ENCODE data around the gene ZNF689.
"Not testable (repeated sequence)": the region's sequence is repeated elsewhere in the genome, so short reads cannot be mapped to it uniquely, and the experiment has no call there.

ZNF689 gene

DNA sequence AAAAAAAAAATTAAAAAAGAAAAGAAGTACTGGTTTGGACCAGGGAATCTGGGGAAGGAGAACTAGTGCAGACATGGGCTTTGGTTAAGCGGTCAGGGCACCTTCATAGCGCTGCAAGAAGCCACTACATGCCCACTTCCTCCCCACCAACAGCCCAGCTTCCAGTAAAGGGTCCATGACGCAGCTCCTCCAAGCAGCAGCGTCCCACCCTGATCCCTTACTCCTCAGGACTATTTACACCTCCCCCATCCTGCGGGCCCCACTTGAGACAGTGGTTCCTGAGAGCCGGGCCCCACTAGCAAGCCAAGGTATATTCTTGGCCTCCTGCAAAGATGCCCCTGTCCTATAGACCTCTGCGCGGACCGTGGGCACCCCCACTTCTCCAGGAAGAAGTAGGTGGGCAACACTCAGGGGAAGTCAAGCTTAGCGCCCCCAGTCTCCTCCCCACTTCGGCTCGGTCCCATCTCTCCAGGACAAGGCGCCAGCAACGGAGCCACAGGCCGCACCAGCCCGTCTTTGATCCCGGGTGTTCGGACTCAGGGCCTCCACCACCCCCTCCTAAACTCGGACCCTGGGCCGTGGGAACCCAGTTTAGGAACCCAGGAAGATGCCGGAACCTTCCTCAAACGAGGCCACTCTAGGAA is 39.7 kb upstream of the ZNF689 start:
- no peak for DNase-seq (ENCODE audit: low read depth)
- peak overlapping the region; percentile 57 for H3K4me3 ChIP-seq (ENCODE audit: low read length)
- TF ChIP-seq, protein P1, sequence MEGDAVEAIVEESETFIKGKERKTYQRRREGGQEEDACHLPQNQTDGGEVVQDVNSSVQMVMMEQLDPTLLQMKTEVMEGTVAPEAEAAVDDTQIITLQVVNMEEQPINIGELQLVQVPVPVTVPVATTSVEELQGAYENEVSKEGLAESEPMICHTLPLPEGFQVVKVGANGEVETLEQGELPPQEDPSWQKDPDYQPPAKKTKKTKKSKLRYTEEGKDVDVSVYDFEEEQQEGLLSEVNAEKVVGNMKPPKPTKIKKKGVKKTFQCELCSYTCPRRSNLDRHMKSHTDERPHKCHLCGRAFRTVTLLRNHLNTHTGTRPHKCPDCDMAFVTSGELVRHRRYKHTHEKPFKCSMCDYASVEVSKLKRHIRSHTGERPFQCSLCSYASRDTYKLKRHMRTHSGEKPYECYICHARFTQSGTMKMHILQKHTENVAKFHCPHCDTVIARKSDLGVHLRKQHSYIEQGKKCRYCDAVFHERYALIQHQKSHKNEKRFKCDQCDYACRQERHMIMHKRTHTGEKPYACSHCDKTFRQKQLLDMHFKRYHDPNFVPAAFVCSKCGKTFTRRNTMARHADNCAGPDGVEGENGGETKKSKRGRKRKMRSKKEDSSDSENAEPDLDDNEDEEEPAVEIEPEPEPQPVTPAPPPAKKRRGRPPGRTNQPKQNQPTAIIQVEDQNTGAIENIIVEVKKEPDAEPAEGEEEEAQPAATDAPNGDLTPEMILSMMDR (conservative IDR thresholded peaks at IDR 0.05; ENCODE audit: low read length), result no peak

DNA sequence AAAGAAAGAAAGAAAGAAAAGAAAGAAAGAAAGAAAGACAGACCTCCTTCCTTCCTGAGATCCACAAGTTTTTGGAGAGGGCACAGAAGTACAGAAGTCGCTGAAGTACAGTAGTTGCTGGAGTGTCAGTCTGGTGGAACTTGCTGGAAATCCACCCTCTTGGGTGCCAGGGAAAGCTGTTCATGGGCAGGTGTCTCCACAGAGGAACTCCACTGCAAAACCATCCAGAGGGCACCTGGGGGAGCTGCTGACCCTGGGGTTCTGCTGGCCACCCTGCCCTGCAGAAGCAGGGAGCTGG is 37.0 kb upstream of the ZNF689 start:
- DNase-seq (ENCODE audit: low read depth), result no peak

DNA sequence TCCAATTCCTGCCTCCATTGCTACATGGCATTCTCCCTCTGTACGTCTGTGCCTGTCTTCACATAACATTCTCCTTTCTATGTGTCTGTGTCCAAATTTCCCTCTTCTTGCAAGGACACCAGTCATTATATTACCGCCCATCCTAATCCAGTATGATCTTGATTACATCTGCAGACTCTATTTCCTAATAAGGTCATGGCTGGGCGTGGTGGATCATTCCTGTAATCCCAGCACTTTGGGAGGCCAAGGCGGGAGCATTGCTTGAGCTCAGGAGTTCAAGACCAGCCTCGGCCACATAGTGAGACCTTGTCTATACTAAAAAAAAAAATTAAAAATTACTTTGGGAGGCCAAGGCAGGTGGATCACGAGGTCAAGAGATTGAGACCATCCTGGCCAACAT is 35.5 kb upstream of the ZNF689 start:
- DNase-seq (ENCODE audit: low read depth), result no peak
- TF ChIP-seq, protein P1 (conservative IDR thresholded peaks at IDR 0.05; ENCODE audit: low read length), result no peak
- H3K4me3 ChIP-seq (ENCODE audit: low read length), result no peak overlapping the region

More for the DNA sequence above, 37.0 kb upstream of the ZNF689 start:
- TF ChIP-seq, protein P1 (conservative IDR thresholded peaks at IDR 0.05; ENCODE audit: low read length), result no peak
- H3K4me3 ChIP-seq (ENCODE audit: low read length), result no peak overlapping the region

DNA sequence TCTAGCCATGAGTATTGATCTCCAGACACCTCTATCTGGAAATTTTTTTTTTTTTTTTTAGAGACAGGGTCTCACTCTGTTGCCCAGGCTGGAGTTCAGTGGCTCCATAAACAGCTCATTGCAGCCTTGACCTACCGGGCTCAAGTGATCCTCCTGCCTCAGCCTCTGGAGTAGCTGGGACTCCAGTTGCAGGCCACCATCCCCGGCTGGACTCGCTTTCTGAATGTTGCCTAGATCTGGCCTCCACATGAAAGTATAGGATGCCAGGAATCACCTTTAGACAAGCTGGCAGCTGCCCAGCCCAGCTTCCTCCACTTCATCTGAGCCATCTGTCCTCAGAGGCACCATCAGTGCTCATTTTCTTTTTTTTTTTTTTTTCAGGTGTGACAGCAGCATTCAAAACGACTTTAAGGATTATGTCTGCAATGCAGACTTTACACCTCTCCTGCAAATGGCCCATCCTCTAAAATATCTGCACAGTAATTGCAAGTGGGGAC is 34.2 kb upstream of the ZNF689 start:
- H3K4me3 ChIP-seq (ENCODE audit: low read length), result no peak overlapping the region
- no peak for DNase-seq (ENCODE audit: low read depth)
- TF ChIP-seq, protein P1 (conservative IDR thresholded peaks at IDR 0.05; ENCODE audit: low read length), result no peak

DNA sequence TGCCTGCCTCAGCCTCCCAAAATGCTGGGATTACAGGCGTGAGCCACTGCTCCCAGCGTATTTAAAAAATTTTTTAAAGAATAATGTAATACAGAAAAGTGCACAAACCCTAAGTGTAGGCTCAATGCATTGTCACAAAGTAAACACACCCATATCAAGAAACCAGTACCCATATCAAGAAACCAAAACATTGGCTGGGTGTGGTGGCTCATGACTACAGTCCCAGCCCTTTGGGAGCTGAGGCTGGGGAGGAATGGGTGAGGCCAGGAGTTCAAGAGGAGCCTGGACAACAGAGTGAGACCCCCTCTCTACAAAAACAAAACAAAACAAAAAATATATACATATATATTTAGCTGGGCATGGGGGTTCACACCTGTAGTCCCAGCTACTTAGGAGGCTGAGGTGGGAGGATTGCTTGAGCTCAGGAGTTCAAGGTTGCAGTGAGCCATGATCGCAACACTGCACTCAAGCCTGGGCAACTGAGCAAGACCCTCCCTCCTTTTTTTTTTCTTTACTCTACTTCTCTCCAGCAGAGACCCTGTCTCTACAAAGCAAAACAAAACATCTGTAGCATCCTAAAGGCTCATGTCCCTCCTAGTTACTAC is 31.3 kb upstream of the ZNF689 start:
- TF ChIP-seq, protein P1 (conservative IDR thresholded peaks at IDR 0.05; ENCODE audit: low read length), result no peak
- no peak for DNase-seq (ENCODE audit: low read depth)
- no peak overlapping the region for H3K4me3 ChIP-seq (ENCODE audit: low read length)

DNA sequence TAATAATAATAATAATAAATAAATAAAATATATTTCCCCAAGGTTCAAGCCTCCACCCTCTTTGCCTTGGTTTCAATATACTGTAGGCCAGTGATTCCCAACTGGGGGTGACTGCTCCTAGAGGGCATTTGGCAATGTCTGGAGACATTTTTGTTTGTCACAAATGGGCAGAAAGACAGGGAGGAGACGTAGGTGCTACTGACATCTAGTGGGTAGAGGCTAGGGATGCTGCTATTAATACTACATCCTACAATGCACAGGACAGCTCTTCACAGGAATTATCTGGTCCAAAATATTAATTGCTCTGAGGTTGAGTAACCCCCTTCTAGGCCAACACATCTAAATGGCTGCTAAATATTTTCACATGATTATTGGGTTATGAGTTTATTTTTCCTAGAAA is 27.8 kb upstream of the ZNF689 start:
- TF ChIP-seq, protein P1 (conservative IDR thresholded peaks at IDR 0.05; ENCODE audit: low read length), result peak; percentile 66
- DNase-seq (ENCODE audit: low read depth), result peak; percentile 58
- H3K4me3 ChIP-seq (ENCODE audit: low read length), result no peak overlapping the region

DNA sequence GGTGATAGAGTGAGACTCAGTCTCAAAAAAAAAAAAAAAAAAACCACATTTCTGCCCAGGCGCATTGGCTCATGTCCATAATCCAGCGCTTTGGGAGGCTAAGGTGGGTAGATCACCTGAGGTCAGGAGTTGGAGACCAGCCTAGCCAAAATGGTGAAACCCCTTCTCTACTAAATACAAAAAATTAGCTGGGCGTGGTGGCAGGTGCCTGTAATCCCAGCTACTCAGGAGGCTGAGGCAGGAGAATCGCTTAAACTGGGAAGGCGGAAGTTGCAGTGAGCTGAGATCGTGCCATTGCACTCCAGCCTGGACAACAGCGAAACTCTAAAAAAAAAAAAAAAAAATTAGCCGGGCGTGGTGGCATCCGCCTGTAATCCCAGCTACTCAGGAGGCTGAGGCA is 26.9 kb upstream of the ZNF689 start:
- H3K4me3 ChIP-seq (ENCODE audit: low read length); DNase-seq (ENCODE audit: low read depth): not testable (repeated sequence)
